Forelimb muscle (tissue), 1 donor: ENCODE results near the gene POLD1. TPM values are rescaled to one million over a fixed set of nuclear protein-coding genes. Genes with fewer than 3 reads are reported as not detected.
A peak's percentile ranks its signal among the peaks of the same experiment; 100 is the strongest.
"Not testable (repeated sequence)": the region's sequence is repeated elsewhere in the genome, so short reads cannot be mapped to it uniquely, and the experiment has no call there.

ENCODE experiments used
- DNase-seq: peaks from one replicate; pipeline ENCODE4 v3.0.0-alpha.2; 2013; ENCODE audit warnings: low read depth
- polyA plus RNA-seq: library from polyadenylated mRNA; unstranded; fragments of 120-200 nt; gene quantifications from one replicate; pipeline ENCODE4 v1.2.1, GENCODE V29; 2013; ENCODE audit not compliant: insufficient read length

The POLD1 gene
- 15.2 TPM for polyA plus RNA-seq

GRCh38 chr19:50383852-50384684 is at the start of gene POLD1:
Gene POLD1 (plus strand): TSS chr19:50384347. CDS start chr19:50398852, 14,505 bp downstream.
- DNase-seq = peak; percentile 78

- DNase-seq = no peak
These were observed 49.3 kb upstream of the POLD1 start for GRCh38 chr19:50334741-50335421.

- not testable (repeated sequence) for DNase-seq
These were observed 47.1 kb upstream of the POLD1 start for GRCh38 chr19:50337031-50337430.

GRCh38 chr19:50340331-50340730 is 43.8 kb upstream of the POLD1 start:
- no peak for DNase-seq

- DNase-seq = no peak
These were observed 43.0 kb upstream of the POLD1 start for GRCh38 chr19:50341091-50341564.

- DNase-seq = no peak
These were observed 39.4 kb upstream of the POLD1 start for GRCh38 chr19:50344661-50345318.

- not testable (repeated sequence) for DNase-seq
These were observed 37.0 kb upstream of the POLD1 start for GRCh38 chr19:50347089-50347581.

GRCh38 chr19:50349277-50350057 is 34.7 kb upstream of the POLD1 start:
- no peak for DNase-seq

- DNase-seq = no peak
These were observed 31.9 kb upstream of the POLD1 start for GRCh38 chr19:50352242-50352641.

GRCh38 chr19:50353487-50353880 is 30.7 kb upstream of the POLD1 start:
- not testable (repeated sequence) for DNase-seq

GRCh38 chr19:50356691-50357177 is 27.4 kb upstream of the POLD1 start:
- DNase-seq = no peak

- no peak for DNase-seq
These were observed 26.7 kb upstream of the POLD1 start for GRCh38 chr19:50357178-50358100.

GRCh38 chr19:50358483-50359327 is 25.4 kb upstream of the POLD1 start:
- no peak for DNase-seq

GRCh38 chr19:50359328-50359818 is 24.8 kb upstream of the POLD1 start:
- no peak for DNase-seq

GRCh38 chr19:50361290-50362029 is 22.7 kb upstream of the POLD1 start:
- no peak for DNase-seq

- DNase-seq = no peak
These were observed 22.1 kb upstream of the POLD1 start for GRCh38 chr19:50362030-50362412.

- no peak for DNase-seq
These were observed 21.3 kb upstream of the POLD1 start for GRCh38 chr19:50362656-50363424.
